Activated B cell treated with CpG ODN at 0.5 μM for 24 hours (primary cell): ENCODE results near the gene ZDHHC13. TPM values are rescaled to one million over a fixed set of nuclear protein-coding genes. Genes with fewer than 3 reads are reported as not detected.

ENCODE experiments used
- ATAC-seq: fragments of 200-7000 bp; cut with Tn5 transposase; one replicate; pipeline ENCODE4 v1.10.0; 2021; ENCODE audit warnings: low read depth, mild to moderate bottlenecking, moderate library complexity
- CTCF ChIA-PET: fragments of 350-600 bp; sonication (Branson Sonifier 250); formaldehyde crosslinking; loops from one replicate; lab custom pipeline; 2021; ENCODE audit warnings: antibody characterized with exemption; lab: Charles Lee
- POLR2A ChIA-PET: fragments of 350-600 bp; sonication (Branson Sonifier 250); formaldehyde crosslinking; loops from one replicate; lab custom pipeline; 2021; ENCODE audit warnings: antibody characterized with exemption; lab: Charles Lee
- DNase-seq: peaks from one replicate; pipeline ENCODE4 v3.0.0; 2022
- H3K27ac Mint-ChIP-seq: one replicate; pipeline ENCODE4 v1.8.0; 2020; ENCODE audit warnings: mixed read lengths
- H3K27me3 Mint-ChIP-seq: one replicate; pipeline ENCODE4 v1.8.0; 2021; ENCODE audit warnings: mixed read lengths
- H3K36me3 Mint-ChIP-seq: one replicate; pipeline ENCODE4 v1.8.0; 2021; ENCODE audit warnings: low read depth, mixed read lengths
- H3K4me1 Mint-ChIP-seq: one replicate; pipeline ENCODE4 v1.8.0; 2021; ENCODE audit warnings: mixed read lengths
- H3K4me3 Mint-ChIP-seq: one replicate; pipeline ENCODE4 v1.8.0; 2020; ENCODE audit warnings: mild to moderate bottlenecking, mixed read lengths
- H3K9me3 Mint-ChIP-seq: one replicate; pipeline ENCODE4 v1.8.0; 2020; ENCODE audit warnings: mixed read lengths
- intact Hi-C: fragments of 100-400 bp; cut with micrococcal nuclease; formaldehyde crosslinking; loops from one replicate; pipeline ENCODE4 v1.15.1; 2024
- total RNA-seq: library from RNA; stranded (reverse); gene quantifications from 2 replicates; pipeline ENCODE4 v1.2.3, GENCODE V29; 2022
- TF ChIP-seq, protein P1 (sequence below): fragments of 200-600 bp; IDR thresholded peaks from one replicate; pipeline ENCODE4 v1.8.0; 2022; ENCODE audit warnings: antibody characterized with exemption, mild to moderate bottlenecking

ZDHHC13 gene
- total RNA-seq, 1 donor from 2014 or later: 25.2 TPM

DNA sequence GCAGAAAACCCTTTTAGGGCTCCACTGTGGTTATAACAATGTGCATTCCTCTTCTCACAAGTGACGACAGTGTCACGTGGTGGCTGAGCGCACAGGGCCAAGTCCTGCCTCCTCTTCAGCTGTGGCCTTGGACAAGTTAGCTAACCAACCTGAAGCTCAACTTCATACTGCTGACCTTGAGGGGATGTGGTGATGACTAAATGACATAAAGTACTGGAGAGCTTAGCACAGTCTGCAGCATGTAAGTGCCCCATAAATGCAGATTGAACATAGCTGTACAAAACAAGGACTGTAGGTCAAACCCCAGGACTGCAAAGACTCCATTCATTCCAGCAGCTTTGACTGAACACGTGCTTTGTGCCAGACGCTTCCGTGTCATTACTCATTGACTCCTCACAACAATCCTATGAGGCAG, 36.4 kb upstream of the ZDHHC13 start:
- Mint-ChIP-seq H3K27me3 (peaks cover 11% of the 10 kb centered on the region), H3K27ac (no peak overlapping the region), H3K4me1 (no peaks in the 10 kb centered on the region), H3K4me3 (no peak overlapping the region), H3K9me3 (no peaks in the 10 kb centered on the region), H3K36me3 (no peaks in the 10 kb centered on the region)
- intact Hi-C loops: no loop called here
- TF ChIP-seq, protein P1, sequence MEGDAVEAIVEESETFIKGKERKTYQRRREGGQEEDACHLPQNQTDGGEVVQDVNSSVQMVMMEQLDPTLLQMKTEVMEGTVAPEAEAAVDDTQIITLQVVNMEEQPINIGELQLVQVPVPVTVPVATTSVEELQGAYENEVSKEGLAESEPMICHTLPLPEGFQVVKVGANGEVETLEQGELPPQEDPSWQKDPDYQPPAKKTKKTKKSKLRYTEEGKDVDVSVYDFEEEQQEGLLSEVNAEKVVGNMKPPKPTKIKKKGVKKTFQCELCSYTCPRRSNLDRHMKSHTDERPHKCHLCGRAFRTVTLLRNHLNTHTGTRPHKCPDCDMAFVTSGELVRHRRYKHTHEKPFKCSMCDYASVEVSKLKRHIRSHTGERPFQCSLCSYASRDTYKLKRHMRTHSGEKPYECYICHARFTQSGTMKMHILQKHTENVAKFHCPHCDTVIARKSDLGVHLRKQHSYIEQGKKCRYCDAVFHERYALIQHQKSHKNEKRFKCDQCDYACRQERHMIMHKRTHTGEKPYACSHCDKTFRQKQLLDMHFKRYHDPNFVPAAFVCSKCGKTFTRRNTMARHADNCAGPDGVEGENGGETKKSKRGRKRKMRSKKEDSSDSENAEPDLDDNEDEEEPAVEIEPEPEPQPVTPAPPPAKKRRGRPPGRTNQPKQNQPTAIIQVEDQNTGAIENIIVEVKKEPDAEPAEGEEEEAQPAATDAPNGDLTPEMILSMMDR: no peak
- POLR2A ChIA-PET: no interaction called here
- DNase-seq (no peak), ATAC-seq (no peak)
- CTCF ChIA-PET: interaction anchor here (1.5 kb wide), 1 partner anchor 474 kb away, joined by 3 read pairs; no protein-coding TSS in a partner anchor

DNA sequence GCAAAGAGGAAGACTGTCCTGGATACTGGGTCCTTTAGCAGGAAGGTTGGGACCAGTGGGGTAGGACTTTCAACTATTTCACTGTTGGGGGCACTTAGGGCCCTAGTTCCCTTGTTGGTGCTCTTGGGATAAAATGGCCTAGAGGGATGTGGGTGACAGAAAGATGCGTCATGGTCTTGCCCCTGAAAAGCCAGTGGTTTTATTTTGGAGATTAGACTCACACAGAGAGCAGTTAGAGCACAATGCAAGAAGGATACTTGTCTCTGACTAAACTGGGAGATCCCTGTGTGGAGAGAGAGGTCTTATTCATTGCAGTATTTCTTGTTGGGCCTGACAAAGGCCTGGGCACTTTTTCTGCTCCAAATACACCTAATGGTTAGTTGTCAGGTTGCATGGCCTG, 33.8 kb upstream of the ZDHHC13 start:
- peaks cover 3% of the 10 kb centered on the region for H3K27me3 Mint-ChIP-seq
- H3K27ac Mint-ChIP-seq: no peak overlapping the region
- H3K9me3 Mint-ChIP-seq: no peaks in the 10 kb centered on the region
- TF ChIP-seq, protein P1: no peak
- ChIA-PET POLR2A (no interaction called here), CTCF (no interaction called here)
- intact Hi-C loops: no loop called here
- H3K4me1 Mint-ChIP-seq: no peaks in the 10 kb centered on the region
- DNase-seq: no peak
- no peak for ATAC-seq
- H3K36me3 Mint-ChIP-seq: no peaks in the 10 kb centered on the region
- no peak overlapping the region for H3K4me3 Mint-ChIP-seq

DNA sequence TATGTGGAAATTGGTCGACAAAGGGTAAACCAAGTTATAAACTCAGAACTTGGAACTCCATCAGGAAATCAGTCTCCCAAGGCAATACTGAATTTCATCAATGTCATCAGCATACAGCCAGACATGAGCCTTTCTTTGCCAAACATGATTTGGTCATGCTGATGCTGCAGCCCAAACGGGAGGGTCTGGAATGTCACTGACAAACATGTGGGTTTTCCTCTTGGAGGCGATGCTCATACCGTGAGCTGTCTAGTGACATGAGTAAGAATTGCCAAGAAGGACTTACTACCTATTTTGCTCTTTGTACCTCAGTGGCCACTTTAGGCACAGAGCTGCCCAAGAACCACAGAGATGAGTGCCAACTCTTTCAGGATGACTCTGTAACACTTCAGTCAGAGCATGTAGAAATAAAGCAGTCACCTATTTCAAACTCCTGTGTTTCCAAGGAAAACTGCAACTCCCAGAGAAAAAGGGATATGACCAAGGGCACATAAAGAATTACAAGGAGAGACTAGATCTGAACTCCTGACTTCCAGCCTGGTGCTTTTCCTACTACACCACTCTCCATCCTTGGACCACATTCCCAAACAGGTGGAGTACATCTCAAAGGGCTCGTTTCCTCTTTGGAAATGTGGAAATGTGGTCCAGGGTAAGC, 32.2 kb upstream of the ZDHHC13 start:
- H3K27me3 Mint-ChIP-seq: peaks cover 7% of the 10 kb centered on the region
- no peak overlapping the region for H3K27ac Mint-ChIP-seq
- no peak for ATAC-seq
- no peaks in the 10 kb centered on the region for H3K4me1 Mint-ChIP-seq
- intact Hi-C loops: no loop called here
- ChIA-PET POLR2A (no interaction called here), CTCF (no interaction called here)
- H3K9me3 Mint-ChIP-seq: no peaks in the 10 kb centered on the region
- no peaks in the 10 kb centered on the region for H3K36me3 Mint-ChIP-seq
- DNase-seq: no peak
- TF ChIP-seq, protein P1: no peak
- H3K4me3 Mint-ChIP-seq: no peak overlapping the region

DNA sequence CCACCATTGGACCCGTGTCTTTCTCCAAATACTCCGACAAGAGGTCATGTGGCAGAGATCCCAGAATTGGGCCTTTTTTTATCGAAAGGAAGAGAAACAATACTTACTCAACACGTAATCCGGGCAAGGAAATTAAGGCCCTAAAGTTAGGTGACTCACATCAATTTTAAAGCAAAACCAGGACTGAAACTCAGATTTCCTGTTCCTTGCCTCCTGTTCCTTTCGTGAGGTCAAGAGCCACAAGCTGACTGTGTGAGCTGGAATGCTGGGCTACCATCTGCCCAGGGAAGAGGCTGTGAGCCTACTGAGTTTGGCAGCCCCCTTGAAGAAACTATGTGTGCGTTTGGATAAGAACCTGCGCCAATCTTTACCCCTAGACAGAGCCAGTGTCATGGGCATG, 29.3 kb upstream of the ZDHHC13 start:
- Mint-ChIP-seq H3K36me3 (no peaks in the 10 kb centered on the region), H3K4me3 (no peak overlapping the region), H3K9me3 (no peaks in the 10 kb centered on the region), H3K4me1 (no peaks in the 10 kb centered on the region), H3K27ac (no peak overlapping the region), H3K27me3 (peaks cover 9% of the 10 kb centered on the region)
- no peak for ATAC-seq
- POLR2A ChIA-PET: no interaction called here
- TF ChIP-seq, protein P1: no peak
- DNase-seq: no peak
- CTCF ChIA-PET: interaction anchor here (1.4 kb wide), 1 partner anchor 11 kb away, joined by 8 read pairs; no protein-coding TSS in a partner anchor
- intact Hi-C loops: no loop called here

DNA sequence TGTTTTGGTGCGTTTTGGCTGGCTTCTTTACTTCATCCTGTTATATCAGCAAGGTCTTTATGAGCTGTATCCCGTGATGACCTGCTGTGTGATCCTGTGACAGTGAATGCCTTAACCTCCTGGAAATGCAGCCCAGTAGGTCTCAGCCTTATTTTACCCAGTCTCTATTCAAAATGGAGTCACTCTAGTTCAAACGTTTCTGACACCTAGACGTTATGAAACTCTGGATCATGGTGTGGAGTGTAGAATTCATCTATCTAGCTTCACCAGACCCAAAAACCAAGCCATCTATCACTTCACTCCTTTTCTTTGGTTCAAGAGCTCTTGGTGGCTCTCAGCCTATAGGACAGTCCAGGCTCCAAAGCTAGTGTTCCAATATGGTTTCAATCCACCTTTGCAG, 28.2 kb upstream of the ZDHHC13 start:
- Mint-ChIP-seq H3K4me1 (no peaks in the 10 kb centered on the region), H3K27ac (no peak overlapping the region), H3K9me3 (no peaks in the 10 kb centered on the region), H3K4me3 (no peak overlapping the region), H3K36me3 (no peaks in the 10 kb centered on the region), H3K27me3 (peaks cover 12% of the 10 kb centered on the region)
- no peak for DNase-seq
- POLR2A ChIA-PET: no interaction called here
- CTCF ChIA-PET: interaction anchor here (1.4 kb wide), 1 partner anchor 12 kb away, joined by 8 read pairs; no protein-coding TSS in a partner anchor
- ATAC-seq: no peak
- TF ChIP-seq, protein P1: no peak
- intact Hi-C loops: no loop called here
